ENCODE data around the gene AFF1. TPM values are rescaled to one million over a fixed set of nuclear protein-coding genes. Genes with fewer than 3 reads are reported as not detected.

The AFF1 gene
- total and polyA plus RNA-seq, 7 donors, result 7.2 to 100 (median 61.7) TPM

- WGBS, 2 donors, result 94 to 97% methylated on average over 5 of the region's 5 CpGs
- TF ChIP-seq CTCF (IDR thresholded peaks at IDR 0.05), result no peak
- TF ChIP-seq POLR2AphosphoS5 (IDR thresholded peaks at IDR 0.05), result no peak
- no peak for TF ChIP-seq POLR2A (IDR thresholded peaks at IDR 0.05)
- TF ChIP-seq EP300 (IDR thresholded peaks at IDR 0.05), result no peak
- no peaks in the 10 kb centered on the region for H3K4me1 ChIP-seq
- H3K36me3 ChIP-seq, result no peaks in the 10 kb centered on the region
- intact Hi-C loops (cut with DNase I), result no loop called here
- DNase-seq, result no peak
- no peaks in the 10 kb centered on the region for H3K9me3 ChIP-seq
- no peak overlapping the region for H3K27ac ChIP-seq
- no peaks in the 10 kb centered on the region for H3K27me3 ChIP-seq
- no peak overlapping the region for H3K4me3 ChIP-seq
Observed at GRCh38 chr4:87185146-87185870, 250.5 kb downstream of the AFF1 start.

GRCh38 chr4:87188048-87188447 is 253.2 kb downstream of the AFF1 start:
- WGBS, 2 donors, result 58 to 72% methylated on average over 2 of the region's 2 CpGs
- no peak for TF ChIP-seq EP300 (IDR thresholded peaks at IDR 0.05)
- H3K36me3 ChIP-seq, result no peaks in the 10 kb centered on the region
- no peaks in the 10 kb centered on the region for H3K4me1 ChIP-seq
- H3K9me3 ChIP-seq, result no peaks in the 10 kb centered on the region
- no peak overlapping the region for H3K27ac ChIP-seq
- H3K27me3 ChIP-seq, result no peaks in the 10 kb centered on the region
- intact Hi-C loops (cut with DNase I), result no loop called here
- H3K4me3 ChIP-seq, result no peak overlapping the region
- no peak for DNase-seq

- no peak for TF ChIP-seq POLR2AphosphoS5 (IDR thresholded peaks at IDR 0.05)
- TF ChIP-seq POLR2A (IDR thresholded peaks at IDR 0.05), result no peak
- no peak for TF ChIP-seq CTCF (IDR thresholded peaks at IDR 0.05)
- TF ChIP-seq EP300 (IDR thresholded peaks at IDR 0.05), result no peak
- Histone ChIP-seq H3K9me3 (no peaks in the 10 kb centered on the region), H3K4me3 (no peak overlapping the region), H3K4me1 (no peaks in the 10 kb centered on the region), H3K36me3 (no peaks in the 10 kb centered on the region), H3K27me3 (no peaks in the 10 kb centered on the region), H3K27ac (no peak overlapping the region)
- 94 to 96% methylated on average over 7 of the region's 7 CpGs for WGBS, 2 donors
- DNase-seq, result no peak
- intact Hi-C loops (cut with DNase I), result no loop called here
Observed at GRCh38 chr4:87188932-87189331, 254.1 kb downstream of the AFF1 start.

Other genes with a start within 250 kb of the AFF1 start
- 1 to 10 TPM in 3 of 4 donors, not detected in 1; 1.1 to 2.8 (median 2.1) TPM for gene SLC10A6, start 85.6 kb upstream of the AFF1 start, total RNA-seq
- gene SLC10A6, start 85.6 kb upstream of the AFF1 start, polyA plus RNA-seq, result under 1 TPM in 1 of 3 donors, not detected in 2; 0.20 TPM
- gene C4orf36, start 42.6 kb upstream of the AFF1 start, total RNA-seq, result under 1 TPM in 1 of 4 donors, not detected in 3; 0.99 TPM
- 1 to 10 TPM in 1 of 3 donors, under 1 TPM in 1, not detected in 1; 0.35 to 2.1 TPM for gene C4orf36, start 42.6 kb upstream of the AFF1 start, polyA plus RNA-seq